ENCODE data around the gene GATA3. TPM values are rescaled to one million over a fixed set of nuclear protein-coding genes. Genes with fewer than 3 reads are reported as not detected.

The GATA3 gene
- total and polyA plus RNA-seq, 2 of the 8 experiments (the other 6 are each of a cell fraction or from before 2014, with no cell fraction given): 0.02 to 0.43 TPM

GRCh38 chr10:8065651-8066050, 11.2 kb downstream of the GATA3 start (continued):
- TF ChIP-seq SUZ12 (IDR thresholded peaks at IDR 0.05; ENCODE audit: low read length): no peak
- no peak for TF ChIP-seq POLR2A (IDR thresholded peaks at IDR 0.05; ENCODE audit: control extremely low read depth in 1 of 2, low read depth in 2 of 2, low read length in 2 of 2)
- TF ChIP-seq MAX (IDR thresholded peaks at IDR 0.05): no peak

Data from H1 (cell line).